DMS 273 (cell line): Measurements from ENCODE around the gene SLC10A2.
A peak's percentile ranks its signal among the peaks of the same experiment; 100 is the strongest.
"Not testable (repeated sequence)": the region's sequence is repeated elsewhere in the genome, so short reads cannot be mapped to it uniquely, and the experiment has no call there.

ENCODE experiments used
- DNase-seq: peaks from one replicate; lab custom pipeline; 2025; ENCODE audit not compliant: unreplicated experiment; lab: John Stamatoyannopoulos, UW

The SLC10A2 gene

DNA sequence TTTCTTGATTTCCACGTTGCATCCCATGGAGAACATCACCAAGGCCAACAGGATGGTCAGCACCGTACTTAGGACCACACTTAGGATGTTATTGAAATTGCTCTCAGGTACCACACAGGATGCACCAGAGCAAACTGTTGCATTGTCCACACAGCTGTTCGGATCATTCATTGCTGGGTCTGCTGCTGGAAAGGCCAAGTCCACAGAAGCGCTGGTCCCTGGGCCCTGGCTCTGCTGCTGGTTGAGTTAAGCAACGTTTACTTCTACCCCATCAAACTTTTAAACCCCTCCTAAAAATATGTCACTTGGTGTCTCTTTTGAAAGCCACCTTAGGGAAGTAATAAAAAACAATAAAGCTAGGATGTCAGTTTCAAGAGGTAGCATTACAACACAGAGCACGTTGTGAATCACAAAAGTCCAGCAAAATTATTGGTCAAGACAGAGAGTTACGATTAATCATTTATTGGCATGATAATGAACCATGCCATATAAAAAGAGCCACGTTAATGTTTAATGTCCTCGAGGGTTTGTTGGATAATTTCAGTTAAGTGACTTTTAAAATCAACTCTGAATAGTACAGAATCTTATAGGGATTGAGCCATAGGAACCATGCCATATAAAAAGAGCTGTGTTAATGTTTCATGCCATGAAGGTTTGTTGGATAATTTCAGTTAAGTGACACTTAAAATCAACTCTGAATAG, at the start of gene SLC10A2:
TSS of gene SLC10A2 (minus strand) at position 339 of the 702 bp plus-strand sequence. CDS start at position 171, 168 bp downstream.
- DNase-seq = no peak

DNA sequence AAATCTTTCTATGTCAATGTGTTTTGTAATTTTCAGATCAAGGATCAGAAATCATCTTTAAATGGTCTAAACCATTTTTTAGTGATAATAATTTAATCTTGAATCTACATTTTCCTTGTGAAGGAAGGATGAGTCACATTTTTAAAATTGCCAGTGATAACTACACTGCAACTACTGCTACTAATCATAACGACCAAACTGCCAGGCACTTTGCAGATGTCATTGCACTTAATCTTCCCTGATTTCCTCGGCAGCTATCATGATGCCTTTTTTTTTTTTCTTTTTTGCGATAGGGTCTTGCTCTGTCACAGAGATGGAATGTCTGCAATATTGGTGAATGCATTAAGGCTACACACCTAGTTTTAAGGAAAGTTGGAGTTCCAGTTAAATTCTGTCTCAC, 41.4 kb upstream of the SLC10A2 start:
- no peak for DNase-seq

DNA sequence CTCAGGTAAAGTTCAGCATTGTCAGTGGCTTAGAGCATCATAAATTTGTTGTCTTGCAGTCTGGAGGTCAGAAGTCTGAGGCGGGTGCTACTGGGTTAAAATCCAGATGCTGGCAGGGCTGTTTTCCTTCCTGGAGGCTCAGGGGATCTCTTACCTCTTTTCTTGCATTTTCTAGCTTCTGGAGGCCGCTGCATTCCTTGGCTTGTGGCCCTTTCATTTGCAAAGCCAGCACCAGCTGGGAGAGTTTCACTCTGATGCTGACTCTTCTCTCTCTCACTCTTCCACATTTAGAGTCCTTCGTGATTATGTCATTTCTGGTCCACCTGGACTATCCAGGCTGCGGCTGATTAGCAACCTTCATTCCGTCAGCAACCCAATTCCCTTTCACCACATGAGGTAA, 38.1 kb upstream of the SLC10A2 start:
- DNase-seq = no peak

- peak; percentile 26 for DNase-seq
Measured at GRCh38 chr13:103103456-103103855, 37.2 kb upstream of the SLC10A2 start.

DNA sequence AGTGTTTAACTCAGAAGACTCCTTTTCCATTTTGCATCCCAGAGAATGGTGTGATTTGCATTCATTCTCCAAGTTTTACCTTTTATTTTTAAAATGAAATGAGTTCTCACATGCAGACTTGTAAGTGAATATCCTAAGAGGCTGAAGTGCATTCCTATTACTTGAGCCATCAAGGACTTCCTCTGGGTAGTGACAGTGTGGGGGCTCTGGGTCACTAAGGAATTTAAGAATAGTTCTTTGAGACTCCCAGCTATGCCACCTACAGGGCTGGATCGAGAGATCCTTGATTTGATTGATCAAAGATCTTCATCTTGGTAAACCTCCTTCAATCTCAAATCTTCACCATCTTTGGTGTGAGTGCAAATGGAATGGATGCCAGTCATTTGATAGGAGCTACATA, 36.3 kb upstream of the SLC10A2 start:
- no peak for DNase-seq

DNA sequence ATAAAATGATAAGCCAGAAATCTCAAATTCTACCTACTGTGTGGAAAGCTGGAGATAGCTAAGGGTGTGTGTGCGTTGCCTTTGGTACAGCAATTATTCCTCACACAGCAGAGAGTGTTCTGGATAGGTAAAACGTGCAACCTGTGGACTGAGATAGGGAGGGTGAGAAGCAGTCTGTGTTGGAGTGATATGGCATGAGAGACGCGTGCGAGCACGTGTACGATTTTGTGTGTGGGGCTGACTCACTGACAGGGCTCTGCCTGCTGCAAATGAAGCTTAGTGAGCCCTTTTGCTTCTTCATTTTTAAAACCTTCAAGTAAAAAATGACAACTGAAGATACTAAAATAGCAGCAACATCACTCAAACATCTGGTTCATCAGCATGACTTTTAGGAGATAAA, 35.7 kb upstream of the SLC10A2 start:
- DNase-seq = no peak

GRCh38 chr13:103101500-103101899, 35.3 kb upstream of the SLC10A2 start:
- no peak for DNase-seq

DNA sequence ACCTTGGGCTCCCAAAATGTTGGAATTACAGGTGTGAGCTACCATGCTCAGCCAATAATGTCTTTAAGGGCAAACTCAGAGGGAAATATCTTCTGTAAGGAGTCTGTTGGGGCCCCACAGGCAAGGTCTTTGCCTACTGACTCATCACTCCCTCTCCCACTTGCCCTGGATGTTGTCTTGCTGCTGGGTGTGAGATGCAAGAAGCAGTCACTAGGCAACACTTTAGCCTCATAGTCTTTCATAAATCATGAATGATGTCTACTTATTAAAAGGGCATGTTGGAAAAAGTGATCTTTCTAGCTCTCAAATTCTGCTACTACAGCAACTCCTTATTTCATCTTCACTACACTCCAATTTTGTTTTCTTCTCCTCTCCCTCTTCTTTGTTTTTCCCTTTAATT, 34.6 kb upstream of the SLC10A2 start:
- no peak for DNase-seq

DNA sequence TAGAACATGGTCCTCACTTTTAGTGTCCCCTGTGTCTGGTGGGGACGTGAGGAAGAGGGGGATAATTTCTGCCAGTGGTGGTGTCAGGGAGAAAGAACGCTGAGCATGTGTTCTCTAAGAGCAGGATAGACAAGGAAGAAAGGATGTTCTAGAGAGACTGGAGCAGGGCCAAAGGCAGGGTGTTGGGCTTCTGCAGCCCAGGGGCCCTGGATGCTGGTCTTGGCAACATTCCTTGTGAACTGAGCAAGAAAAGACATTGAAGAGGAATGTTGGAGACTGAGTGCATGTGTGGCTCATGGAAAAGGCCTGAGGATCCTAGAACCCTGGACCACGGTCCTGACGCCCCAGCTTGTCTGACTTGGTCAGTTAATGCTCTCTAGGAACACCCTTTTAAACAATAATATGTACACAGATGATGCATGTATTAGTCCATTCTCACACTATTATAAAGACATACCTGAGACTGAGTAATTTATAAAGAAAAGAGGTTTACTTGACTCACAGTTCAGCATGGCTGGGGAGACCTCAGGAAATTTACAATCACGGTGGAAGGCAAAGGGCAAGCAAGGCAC, 33.6 kb upstream of the SLC10A2 start:
- DNase-seq = no peak

- DNase-seq = no peak
Measured at GRCh38 chr13:103098535-103098934, 32.3 kb upstream of the SLC10A2 start.

DNA sequence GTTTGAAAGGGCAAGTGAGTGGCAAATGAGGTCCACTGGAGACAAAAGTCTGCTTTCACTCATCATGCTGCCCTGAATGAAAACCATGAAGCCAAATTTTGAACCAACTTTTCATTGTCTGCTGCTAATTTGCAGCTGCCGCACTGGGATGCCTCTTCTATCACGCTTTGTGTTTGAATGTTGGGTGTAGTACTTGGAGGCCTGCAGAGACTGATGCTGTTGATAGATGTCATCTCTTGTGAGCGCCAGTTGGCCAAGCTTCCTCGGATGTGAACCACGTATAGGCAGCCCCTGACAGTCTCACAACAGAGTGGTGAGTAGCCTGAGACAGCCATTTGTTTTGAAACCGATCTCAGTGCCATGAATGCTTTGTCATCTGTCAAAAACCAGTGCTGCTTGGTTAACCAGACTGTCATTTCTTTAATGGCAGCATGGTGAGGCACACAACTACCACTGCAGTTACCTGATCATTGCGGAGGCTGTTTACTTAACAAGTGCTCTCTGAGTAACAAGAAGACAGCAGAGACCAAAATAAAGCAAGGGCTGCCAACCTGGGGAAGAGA, 31.2 kb upstream of the SLC10A2 start:
- DNase-seq = no peak

DNA sequence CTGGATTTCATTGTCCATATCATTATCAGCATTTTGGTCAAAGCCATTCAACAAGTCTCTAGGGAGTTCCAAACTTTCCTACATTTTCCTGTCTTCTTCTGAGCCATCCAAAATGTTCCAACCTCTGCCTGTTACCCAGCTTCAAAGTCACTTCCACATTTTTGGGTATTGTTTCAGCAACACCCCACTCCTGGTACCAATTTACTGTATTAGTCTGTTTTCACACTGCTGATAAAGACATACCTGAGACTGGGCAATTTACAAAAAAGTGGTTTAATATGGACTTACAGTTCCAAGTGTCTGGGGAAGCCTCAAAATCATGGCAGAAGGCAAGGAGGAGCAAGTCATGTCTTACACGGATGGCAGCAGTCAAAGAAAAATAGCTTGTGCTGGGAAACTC, 27.4 kb upstream of the SLC10A2 start:
- DNase-seq = not testable (repeated sequence)

GRCh38 chr13:103087275-103087674, 21.1 kb upstream of the SLC10A2 start:
- no peak for DNase-seq

- DNase-seq = no peak
Measured at GRCh38 chr13:103081435-103081834, 15.2 kb upstream of the SLC10A2 start.

DNA sequence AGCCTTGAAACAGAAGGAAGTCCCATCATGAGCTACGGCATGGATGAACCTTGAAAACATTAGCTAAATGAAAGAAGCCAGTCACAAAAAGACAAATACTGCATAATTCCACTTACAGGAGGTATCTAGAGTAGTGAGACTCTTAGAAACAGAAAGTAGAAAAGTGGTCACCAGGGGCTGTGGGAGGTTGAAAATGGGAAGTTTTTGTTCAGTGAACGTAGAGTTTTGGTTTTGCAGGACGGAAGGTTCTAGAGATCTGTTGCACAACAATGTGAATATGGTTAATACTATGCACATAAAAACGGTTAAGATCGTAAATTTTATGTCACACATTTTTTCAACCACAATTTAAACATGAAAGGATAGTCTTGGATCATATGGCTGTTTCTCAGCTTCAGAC, 11.9 kb upstream of the SLC10A2 start:
- DNase-seq = no peak

GRCh38 chr13:103068836-103069235, 2.6 kb upstream of the SLC10A2 start:
- DNase-seq = no peak

DNA sequence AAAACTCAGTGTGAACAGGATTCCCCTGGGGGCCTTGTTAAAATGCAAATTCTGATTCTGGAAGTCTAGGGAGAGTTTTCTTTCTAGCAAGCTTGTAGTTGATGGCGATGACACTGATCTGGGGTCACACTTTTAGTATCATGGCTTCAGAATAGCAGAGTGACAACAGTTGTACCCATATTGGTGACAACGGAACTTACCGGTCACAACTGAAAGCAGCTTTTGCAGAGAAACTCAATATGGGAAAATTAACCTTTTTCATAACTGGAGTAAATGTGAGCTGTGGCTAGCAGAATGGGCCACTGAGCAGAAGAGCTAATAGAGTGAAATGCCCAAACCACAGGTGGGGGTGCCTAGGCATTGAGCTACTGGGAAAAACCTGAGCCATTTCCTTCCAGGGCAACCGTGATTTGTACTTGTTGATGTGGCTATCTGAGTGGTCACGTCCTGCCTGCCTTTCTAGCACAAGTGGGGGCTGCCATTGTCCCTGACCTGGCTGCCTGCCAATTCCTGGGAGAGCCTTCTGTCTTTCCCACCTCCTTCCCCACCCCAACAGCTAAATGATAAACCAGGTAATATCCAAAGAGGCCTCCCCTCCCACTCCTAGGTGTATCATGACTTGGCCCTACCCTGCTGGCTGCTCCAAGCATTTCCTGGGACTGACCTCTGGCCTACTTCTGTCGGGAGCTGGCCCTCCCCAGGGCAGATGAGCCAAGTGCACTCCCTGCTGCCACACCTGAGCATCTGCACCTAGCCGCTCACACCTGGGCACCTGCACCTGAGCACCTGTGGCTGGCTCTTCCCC, 1.7 kb upstream of the SLC10A2 start:
- DNase-seq = no peak

DNA sequence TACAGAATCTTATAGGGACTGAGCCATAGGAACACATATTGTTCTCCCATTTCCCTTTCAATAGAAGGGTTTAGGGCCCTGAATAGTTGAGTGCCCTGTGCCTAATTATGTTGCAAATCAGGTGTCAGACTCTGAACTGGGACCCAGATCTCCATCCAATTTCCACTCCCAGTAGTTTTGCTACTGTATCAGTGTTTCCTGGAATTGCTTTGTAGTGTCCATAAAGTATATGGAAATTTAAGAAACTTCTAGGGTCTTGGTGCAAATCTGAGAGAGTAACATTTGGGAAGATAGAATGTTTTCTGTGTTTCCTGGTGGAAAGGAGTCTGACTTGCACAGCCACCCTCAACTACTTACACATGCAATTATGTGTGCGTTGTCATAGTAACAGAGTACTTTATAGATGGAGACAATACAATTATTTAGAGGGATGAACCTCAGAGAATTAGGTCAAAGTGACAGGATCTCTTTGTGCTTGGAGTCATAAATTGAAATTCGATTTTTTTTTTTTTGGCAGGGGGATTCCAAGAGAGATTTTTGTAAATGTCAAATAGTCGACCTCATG, 646 bp upstream of the SLC10A2 start:
- no peak for DNase-seq

- DNase-seq = no peak
Measured at GRCh38 chr13:103063376-103063775, 2.8 kb downstream of the SLC10A2 start.

- no peak for DNase-seq
Measured at GRCh38 chr13:103062079-103062478, 4.1 kb downstream of the SLC10A2 start.

DNA sequence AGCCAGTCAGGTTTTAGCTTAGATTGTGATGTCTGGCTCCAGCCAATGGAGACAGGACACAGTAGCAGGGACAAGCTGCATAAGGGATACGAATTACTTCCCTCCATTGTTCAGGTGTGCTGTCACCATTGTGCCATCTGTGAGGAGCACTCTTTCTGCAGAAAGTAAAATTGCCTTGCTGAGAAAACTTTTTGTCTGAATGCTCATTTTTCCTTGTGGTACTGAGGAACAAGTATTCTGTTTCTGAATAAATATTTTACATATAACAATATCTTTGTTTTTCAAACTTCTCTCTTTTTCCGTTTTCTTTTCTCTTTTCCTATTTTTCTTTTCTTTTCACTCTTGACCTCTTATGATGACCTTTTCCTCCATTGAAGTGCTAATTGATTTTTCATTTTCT, 10.2 kb downstream of the SLC10A2 start:
- no peak for DNase-seq

- no peak for DNase-seq
Measured at GRCh38 chr13:103055166-103055565, 11.1 kb downstream of the SLC10A2 start.
